ENCODE measurements around the gene COX6A2. TPM values are rescaled to one million over a fixed set of nuclear protein-coding genes. Genes with fewer than 3 reads are reported as not detected.

COX6A2 gene
- total RNA-seq, 2 experiments from 2014 or later = not detected

DNA sequence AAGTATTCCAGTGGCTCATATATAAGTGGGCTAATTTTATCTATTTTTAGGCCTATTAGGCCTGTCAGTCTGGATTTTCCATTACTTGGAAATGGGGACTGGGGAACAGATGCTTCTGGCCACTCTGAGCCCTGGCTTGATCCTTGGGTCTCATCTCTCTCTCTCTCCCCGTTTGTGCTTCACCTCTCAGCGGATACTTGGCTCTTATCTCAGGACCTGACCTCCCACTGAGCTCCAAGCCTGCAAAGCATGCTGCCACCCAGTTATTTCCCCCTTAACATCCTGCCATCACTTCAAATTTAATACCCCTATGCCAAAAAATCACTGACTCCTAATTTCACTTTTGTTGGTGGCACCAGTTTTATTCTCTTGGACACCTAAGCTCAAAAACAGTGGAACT, 10.3 kb upstream of the COX6A2 start:
- Mint-ChIP-seq H3K27me3 (no peaks in the 10 kb centered on the region), H3K4me1 (ENCODE audit: low read depth) (peaks cover 10% of the 10 kb centered on the region), H3K27ac (no peak overlapping the region), H3K9me3 (no peaks in the 10 kb centered on the region), H3K36me3 (ENCODE audit: low read depth) (no peaks in the 10 kb centered on the region), H3K4me3 (no peak overlapping the region)
- Histone ChIP-seq H3K27me3 (ENCODE audit: control insufficient read depth in 1 of 2, insufficient read depth in 2 of 2, low read length in 2 of 2) (no peaks in the 10 kb centered on the region), H3K4me3 (ENCODE audit: low read length) (no peak overlapping the region), H3K9me3 (ENCODE audit: control insufficient read depth in 1 of 2, insufficient read depth in 1 of 2, low read length in 2 of 2) (no peaks in the 10 kb centered on the region), H3K36me3 (ENCODE audit: insufficient read depth, low read length) (no peaks in the 10 kb centered on the region), H3K27ac (ENCODE audit: low read depth in 1 of 2, low read length in 2 of 2) (no peak overlapping the region), H3K4me1 (ENCODE audit: insufficient read depth, low read length) (peaks cover 14% of the 10 kb centered on the region)
- DNase-seq (no peak), ATAC-seq (ENCODE audit: poor library complexity) (no peak)
- ChIA-PET POLR2A (no interaction called here), CTCF (no interaction called here)
- intact Hi-C loops (cut with DNase I, micrococcal nuclease) = no loop called here
- TF ChIP-seq, protein P1, sequence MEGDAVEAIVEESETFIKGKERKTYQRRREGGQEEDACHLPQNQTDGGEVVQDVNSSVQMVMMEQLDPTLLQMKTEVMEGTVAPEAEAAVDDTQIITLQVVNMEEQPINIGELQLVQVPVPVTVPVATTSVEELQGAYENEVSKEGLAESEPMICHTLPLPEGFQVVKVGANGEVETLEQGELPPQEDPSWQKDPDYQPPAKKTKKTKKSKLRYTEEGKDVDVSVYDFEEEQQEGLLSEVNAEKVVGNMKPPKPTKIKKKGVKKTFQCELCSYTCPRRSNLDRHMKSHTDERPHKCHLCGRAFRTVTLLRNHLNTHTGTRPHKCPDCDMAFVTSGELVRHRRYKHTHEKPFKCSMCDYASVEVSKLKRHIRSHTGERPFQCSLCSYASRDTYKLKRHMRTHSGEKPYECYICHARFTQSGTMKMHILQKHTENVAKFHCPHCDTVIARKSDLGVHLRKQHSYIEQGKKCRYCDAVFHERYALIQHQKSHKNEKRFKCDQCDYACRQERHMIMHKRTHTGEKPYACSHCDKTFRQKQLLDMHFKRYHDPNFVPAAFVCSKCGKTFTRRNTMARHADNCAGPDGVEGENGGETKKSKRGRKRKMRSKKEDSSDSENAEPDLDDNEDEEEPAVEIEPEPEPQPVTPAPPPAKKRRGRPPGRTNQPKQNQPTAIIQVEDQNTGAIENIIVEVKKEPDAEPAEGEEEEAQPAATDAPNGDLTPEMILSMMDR (IDR thresholded peaks at IDR 0.05) = no peak

- ChIA-PET CTCF (no interaction called here), POLR2A (no interaction called here)
- intact Hi-C loops (cut with DNase I, micrococcal nuclease) = no loop called here
- Mint-ChIP-seq H3K4me1 (ENCODE audit: low read depth) (no peaks in the 10 kb centered on the region), H3K36me3 (ENCODE audit: low read depth) (no peaks in the 10 kb centered on the region), H3K4me3 (no peak overlapping the region), H3K27me3 (no peaks in the 10 kb centered on the region), H3K27ac (no peak overlapping the region), H3K9me3 (no peaks in the 10 kb centered on the region)
- Histone ChIP-seq H3K27me3 (ENCODE audit: control insufficient read depth in 1 of 2, insufficient read depth in 2 of 2, low read length in 2 of 2) (no peaks in the 10 kb centered on the region), H3K9me3 (ENCODE audit: control insufficient read depth in 1 of 2, insufficient read depth in 1 of 2, low read length in 2 of 2) (no peaks in the 10 kb centered on the region), H3K4me3 (ENCODE audit: low read length) (no peak overlapping the region), H3K4me1 (ENCODE audit: insufficient read depth, low read length) (no peaks in the 10 kb centered on the region), H3K36me3 (ENCODE audit: insufficient read depth, low read length) (no peaks in the 10 kb centered on the region), H3K27ac (ENCODE audit: low read depth in 1 of 2, low read length in 2 of 2) (no peak overlapping the region)
- ATAC-seq (ENCODE audit: poor library complexity) = no peak
- DNase-seq = no peak
- TF ChIP-seq, protein P1 (IDR thresholded peaks at IDR 0.05) = no peak
Measured at GRCh38 chr16:31436221-31437045, 8.3 kb upstream of the COX6A2 start.

GRCh38 chr16:31435341-31436220, 7.4 kb upstream of the COX6A2 start:
- intact Hi-C loops (cut with DNase I, micrococcal nuclease) = no loop called here
- TF ChIP-seq, protein P1 (IDR thresholded peaks at IDR 0.05) = no peak
- Histone ChIP-seq H3K9me3 (ENCODE audit: control insufficient read depth in 1 of 2, insufficient read depth in 1 of 2, low read length in 2 of 2) (no peaks in the 10 kb centered on the region), H3K27me3 (ENCODE audit: control insufficient read depth in 1 of 2, insufficient read depth in 2 of 2, low read length in 2 of 2) (no peaks in the 10 kb centered on the region), H3K27ac (ENCODE audit: low read depth in 1 of 2, low read length in 2 of 2) (no peak overlapping the region), H3K4me1 (ENCODE audit: insufficient read depth, low read length) (no peaks in the 10 kb centered on the region), H3K36me3 (ENCODE audit: insufficient read depth, low read length) (no peaks in the 10 kb centered on the region), H3K4me3 (ENCODE audit: low read length) (no peak overlapping the region)
- ChIA-PET POLR2A (no interaction called here), CTCF (no interaction called here)
- H3K9me3 Mint-ChIP-seq = no peaks in the 10 kb centered on the region
- ATAC-seq (ENCODE audit: poor library complexity) (no peak), DNase-seq (no peak)
- H3K4me1 Mint-ChIP-seq (ENCODE audit: low read depth) = no peaks in the 10 kb centered on the region
- H3K27me3 Mint-ChIP-seq = no peaks in the 10 kb centered on the region
- H3K36me3 Mint-ChIP-seq (ENCODE audit: low read depth) = no peaks in the 10 kb centered on the region
- no peak overlapping the region for H3K4me3 Mint-ChIP-seq
- H3K27ac Mint-ChIP-seq = no peak overlapping the region
